NT2/D1 (cell line): ENCODE measurements around the gene CCNQ.

Source experiments
- DNase-seq: peaks from one replicate; pipeline ENCODE4 v3.0.0-alpha.2; 2011; ENCODE audit warnings: low read depth, low spot score
- H3K27me3 ChIP-seq: 2 replicates; pipeline ENCODE4 v1.6.0; 2011; ENCODE audit warnings: mild to moderate bottlenecking; ENCODE audit not compliant: insufficient read length, insufficient read depth
- H3K36me3 ChIP-seq: 2 replicates; pipeline ENCODE4 v1.6.1; 2011; ENCODE audit warnings: mild to moderate bottlenecking, low read length, mixed read lengths; ENCODE audit not compliant: insufficient read depth, insufficient read length
- H3K4me1 ChIP-seq: 2 replicates; pipeline ENCODE4 v1.5.1; 2011; ENCODE audit not compliant: insufficient read depth, insufficient read length
- H3K4me3 ChIP-seq: 2 replicates; pipeline ENCODE4 v1.5.1; 2011; ENCODE audit warnings: low read depth; ENCODE audit not compliant: insufficient read length
- H3K9ac ChIP-seq: 2 replicates; pipeline ENCODE4 v1.6.0; 2011; ENCODE audit warnings: low read depth; ENCODE audit not compliant: insufficient read length
- H3K9me3 ChIP-seq: 2 replicates; pipeline ENCODE4 v1.5.1; 2011; ENCODE audit warnings: mild to moderate bottlenecking, low read length; ENCODE audit not compliant: insufficient read depth
- SUZ12 ChIP-seq: IDR thresholded peaks from 2 replicates; pipeline ENCODE4 v1.6.1; 2011; ENCODE audit not compliant: insufficient read length, insufficient read depth; ENCODE audit errors: extremely low read depth
- YY1 ChIP-seq: IDR thresholded peaks from 2 replicates; pipeline ENCODE4 v1.6.1; 2011; ENCODE audit not compliant: insufficient read length, insufficient read depth
- ZNF274 ChIP-seq: IDR thresholded peaks from 2 replicates; pipeline ENCODE4 v1.6.1; 2011; ENCODE audit warnings: mild to moderate bottlenecking, low read depth, low read length

Gene CCNQ

DNA sequence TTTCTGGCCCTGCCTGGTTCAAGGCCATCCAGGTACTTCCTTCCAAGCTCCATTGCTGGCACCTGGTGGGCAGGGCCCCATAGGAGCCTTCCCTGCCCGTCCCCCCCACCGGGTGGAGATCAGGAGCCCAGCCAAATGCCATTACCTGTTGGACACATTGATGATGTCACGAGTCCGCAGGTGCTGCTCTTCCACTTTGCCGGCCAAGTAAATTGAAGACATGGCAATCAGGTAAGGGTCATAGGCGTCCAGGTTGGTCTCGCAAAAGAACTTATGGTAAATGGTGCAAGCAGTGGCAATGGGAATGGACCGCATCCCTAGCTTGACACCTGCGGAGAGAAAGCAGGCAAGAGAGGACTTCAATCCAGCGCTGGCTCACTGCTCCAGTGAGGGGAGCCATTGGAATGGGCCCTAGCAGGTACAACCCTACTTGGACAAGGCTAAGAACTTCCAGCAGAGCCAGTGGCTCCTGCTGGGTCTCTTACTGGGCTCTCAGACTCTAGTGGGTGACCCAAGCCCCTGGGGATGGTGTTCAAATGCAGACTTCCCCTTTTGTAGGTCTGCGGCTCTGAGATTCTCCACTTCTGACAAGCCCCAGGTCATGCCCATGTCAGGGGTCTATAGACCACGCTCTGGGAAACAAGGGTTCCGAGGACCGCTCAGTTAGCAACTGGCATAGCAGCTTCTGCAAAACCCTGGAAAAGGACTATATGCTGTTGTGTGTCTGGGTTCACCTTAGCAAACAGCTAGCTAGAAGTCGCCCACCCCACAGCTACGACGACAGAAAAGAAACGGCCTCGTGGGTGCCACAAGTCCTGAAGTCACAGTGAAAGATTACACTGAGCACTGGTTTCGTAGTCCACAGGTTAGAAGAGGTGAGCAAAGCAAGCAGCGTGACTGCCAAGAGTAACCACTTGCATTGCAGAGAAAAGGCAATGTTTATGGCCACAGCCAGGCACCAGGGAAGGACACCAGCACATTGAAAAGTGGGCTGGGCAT is 2.8 kb downstream of the CCNQ start:
- no peak for DNase-seq
- H3K27me3 ChIP-seq = no peaks in the 10 kb centered on the region
- H3K9ac ChIP-seq = no peak overlapping the region
- H3K4me1 ChIP-seq = no peaks in the 10 kb centered on the region
- no peak overlapping the region for H3K4me3 ChIP-seq
- peaks cover 23% of the 10 kb centered on the region for H3K36me3 ChIP-seq
- no peaks in the 10 kb centered on the region for H3K9me3 ChIP-seq
- TF ChIP-seq SUZ12 = no peak
- no peak for TF ChIP-seq YY1
- TF ChIP-seq ZNF274 = no peak

DNA sequence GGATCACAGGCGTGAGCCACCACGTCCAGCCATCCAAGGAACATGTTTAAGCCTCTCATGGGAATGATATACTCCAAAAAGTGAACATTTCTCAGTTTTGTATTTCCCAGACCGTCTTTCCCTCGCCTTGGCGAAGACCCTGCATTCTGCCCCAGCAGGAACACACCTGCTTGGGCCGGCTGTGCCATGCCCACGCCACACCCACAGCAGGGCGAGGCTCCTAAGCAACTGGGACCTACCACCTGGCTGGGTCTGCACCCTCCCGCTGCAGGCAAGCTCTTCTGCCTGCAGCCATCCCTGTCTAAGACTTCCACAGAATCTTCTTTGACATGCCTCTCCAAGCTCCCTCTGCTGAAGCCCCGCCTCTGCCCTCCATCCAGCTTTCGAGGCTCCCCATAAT is 3.6 kb downstream of the CCNQ start:
- no peak for TF ChIP-seq SUZ12
- TF ChIP-seq YY1 = no peak
- TF ChIP-seq ZNF274 = no peak
- Histone ChIP-seq H3K4me1 (no peaks in the 10 kb centered on the region), H3K27me3 (no peaks in the 10 kb centered on the region), H3K9ac (no peak overlapping the region), H3K36me3 (peaks cover 28% of the 10 kb centered on the region), H3K4me3 (no peak overlapping the region), H3K9me3 (no peaks in the 10 kb centered on the region)
- DNase-seq = no peak

DNA sequence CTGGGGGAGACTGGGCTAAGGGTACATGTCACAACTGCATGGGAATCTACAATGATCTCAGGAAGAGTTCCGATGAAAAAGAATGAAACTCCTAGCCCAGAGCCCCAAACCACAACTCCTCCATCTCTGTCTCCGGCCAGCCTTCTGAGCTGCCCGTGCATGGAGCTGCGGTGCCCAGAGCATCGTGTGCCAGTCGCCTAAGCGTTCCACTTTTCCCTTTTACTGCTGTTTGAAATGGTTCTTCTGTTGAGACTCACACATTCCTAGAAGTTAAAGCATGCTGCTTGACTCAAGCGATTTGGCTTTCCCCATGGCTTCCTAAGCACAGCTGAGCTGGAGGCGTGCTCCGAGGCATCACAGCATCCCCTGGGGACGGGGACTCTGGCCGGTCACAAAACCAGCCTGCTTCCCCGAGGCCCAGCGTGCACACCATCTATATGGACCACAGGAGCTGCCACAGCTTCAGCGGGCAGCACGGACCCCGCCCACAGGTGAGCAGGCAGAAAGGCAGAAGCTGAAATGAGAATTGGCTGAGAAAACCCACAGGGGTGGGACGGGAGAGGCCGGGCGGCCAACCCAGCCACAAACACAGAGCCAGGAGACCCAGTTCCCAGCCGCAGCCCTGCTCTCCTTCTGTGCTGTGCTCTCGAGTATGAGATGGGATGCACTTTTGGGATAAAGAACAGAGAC is 5.0 kb downstream of the CCNQ start:
- DNase-seq = no peak
- Histone ChIP-seq H3K4me1 (no peaks in the 10 kb centered on the region), H3K36me3 (peaks cover 28% of the 10 kb centered on the region), H3K9me3 (no peaks in the 10 kb centered on the region), H3K27me3 (no peaks in the 10 kb centered on the region), H3K9ac (no peak overlapping the region), H3K4me3 (no peak overlapping the region)
- no peak for TF ChIP-seq SUZ12
- no peak for TF ChIP-seq YY1
- no peak for TF ChIP-seq ZNF274

DNA sequence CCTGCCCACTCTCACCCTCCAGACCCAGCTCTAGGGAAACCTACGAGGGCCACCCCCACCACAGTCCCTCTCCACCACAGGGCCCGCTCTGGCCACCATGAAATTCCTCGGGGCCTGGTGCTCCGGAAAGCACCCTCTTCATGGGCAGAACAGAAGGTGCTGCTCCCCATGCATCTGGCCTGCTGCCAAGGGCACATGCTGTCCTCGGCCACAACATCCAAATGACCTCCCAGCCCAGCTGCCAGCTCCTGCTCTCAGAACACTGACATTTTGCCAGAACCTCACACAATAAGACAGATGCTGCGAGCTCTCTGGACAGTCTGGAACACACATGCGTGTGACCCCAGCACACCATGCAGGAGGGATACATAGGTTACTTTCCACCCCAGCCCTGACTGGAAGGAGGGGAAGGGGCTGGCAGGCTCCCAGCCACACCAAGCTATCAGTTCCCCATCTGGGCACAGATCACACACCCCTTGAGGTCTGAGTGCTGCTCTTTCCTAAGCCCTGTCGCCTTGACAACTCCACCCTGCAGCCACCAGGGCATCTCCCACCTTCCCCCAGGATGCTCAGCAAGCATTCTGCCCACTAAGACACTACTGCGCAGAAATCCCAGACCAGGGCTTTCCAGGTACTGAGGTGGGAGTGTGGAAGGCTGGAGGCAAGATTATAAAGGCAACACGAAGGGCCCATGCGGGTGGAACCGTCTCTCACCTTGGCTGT is 5.8 kb downstream of the CCNQ start:
- Histone ChIP-seq H3K27me3 (no peaks in the 10 kb centered on the region), H3K4me3 (no peak overlapping the region), H3K9me3 (no peaks in the 10 kb centered on the region), H3K4me1 (no peaks in the 10 kb centered on the region), H3K36me3 (peaks cover 34% of the 10 kb centered on the region), H3K9ac (no peak overlapping the region)
- TF ChIP-seq SUZ12 = no peak
- TF ChIP-seq ZNF274 = no peak
- TF ChIP-seq YY1 = no peak
- DNase-seq = no peak

DNA sequence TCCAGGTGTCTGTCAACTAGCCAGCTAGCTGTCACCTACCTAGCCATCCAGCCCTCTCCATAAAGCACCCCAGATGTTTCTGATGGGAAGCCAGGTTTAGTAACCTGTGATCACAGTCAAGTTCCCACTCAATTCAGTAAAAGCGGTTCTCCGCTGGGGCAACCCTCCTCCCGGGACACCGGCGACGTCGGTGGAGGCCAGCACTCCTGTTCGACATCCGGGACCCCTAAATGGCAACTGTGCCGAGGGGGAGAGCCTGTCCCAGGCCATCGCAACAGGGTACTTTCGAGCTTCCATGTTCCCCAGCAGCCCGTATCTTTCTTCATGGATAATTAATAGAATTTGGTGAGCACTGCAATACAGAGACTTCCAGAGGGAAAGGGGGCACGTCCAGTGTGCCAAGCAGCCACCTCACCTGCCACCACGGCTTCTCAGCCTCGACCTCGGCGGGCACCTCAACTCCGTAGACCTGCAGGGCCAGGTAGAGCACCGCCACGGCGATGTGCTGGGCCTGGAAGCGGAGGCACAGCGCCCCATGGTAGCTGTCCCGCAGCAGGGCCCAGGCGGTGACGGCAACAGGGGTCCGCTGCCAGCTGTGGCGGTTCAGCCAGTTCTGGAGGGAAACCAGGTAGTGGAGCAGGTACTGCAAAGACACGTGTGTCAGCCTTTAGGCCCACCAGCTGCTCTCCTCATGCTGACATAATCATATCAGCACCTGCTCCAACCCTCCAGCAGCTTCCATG is 6.7 kb downstream of the CCNQ start:
- Histone ChIP-seq H3K9me3 (no peaks in the 10 kb centered on the region), H3K4me1 (no peaks in the 10 kb centered on the region), H3K36me3 (peaks cover 42% of the 10 kb centered on the region), H3K27me3 (no peaks in the 10 kb centered on the region), H3K9ac (no peak overlapping the region), H3K4me3 (no peak overlapping the region)
- TF ChIP-seq YY1 (no peak), ZNF274 (no peak), SUZ12 (no peak)
- no peak for DNase-seq
